GM23338 (cell line): ENCODE results near the gene C1orf115. TPM values are rescaled to one million over a fixed set of nuclear protein-coding genes. Genes with fewer than 3 reads are reported as not detected.

Experiments used
- ATAC-seq: fragments of 200-7000 bp; cut with Tn5 transposase; 3 replicates; pipeline ENCODE4 v1.9.1; 2020
- DNase-seq: peaks from one replicate; pipeline ENCODE4 v3.0.0-alpha.2; 2015; ENCODE audit warnings: low spot score
- H2AFZ ChIP-seq: fragments of 200-600 bp; sonication (generic); 2 replicates; pipeline ENCODE4 v1.8.0; 2016; ENCODE audit warnings: antibody characterized with exemption, mild to moderate bottlenecking, moderate library complexity
- H3F3A ChIP-seq: fragments of 200-600 bp; sonication (generic); replicated peaks from 2 replicates; pipeline ENCODE4 v1.8.0; 2017; ENCODE audit warnings: antibody characterized with exemption, mixed run types, low read depth
- H3K27ac ChIP-seq: fragments of 200-600 bp; sonication (generic); 2 replicates; pipeline ENCODE4 v1.6.1; 2016; ENCODE audit warnings: low read depth
- H3K27me3 ChIP-seq: fragments of 200-600 bp; sonication (generic); 2 replicates; pipeline ENCODE4 v1.8.0; 2016; ENCODE audit warnings: mild to moderate bottlenecking, mixed run types, moderate library complexity; ENCODE audit not compliant: insufficient read depth
- H3K36me3 ChIP-seq: fragments of 200-600 bp; sonication (generic); 2 replicates; pipeline ENCODE4 v1.8.0; 2016; ENCODE audit warnings: mild to moderate bottlenecking; ENCODE audit not compliant: insufficient read depth
- H3K4me1 ChIP-seq: fragments of 200-600 bp; sonication (generic); 2 replicates; pipeline ENCODE4 v1.8.0; 2016; ENCODE audit warnings: mild to moderate bottlenecking, moderate library complexity; ENCODE audit not compliant: insufficient read depth
- H3K4me2 ChIP-seq: fragments of 200-600 bp; sonication (generic); 2 replicates; pipeline ENCODE4 v1.7.1; 2017; ENCODE audit warnings: mixed run types
- H3K4me3 ChIP-seq: fragments of 200-600 bp; sonication (generic); 2 replicates; pipeline ENCODE4 v1.6.1; 2016; ENCODE audit warnings: mixed run types
- H3K79me2 ChIP-seq: fragments of 200-600 bp; sonication (generic); replicated peaks from 2 replicates; pipeline ENCODE4 v1.8.0; 2017; ENCODE audit warnings: mild to moderate bottlenecking; ENCODE audit not compliant: insufficient read depth
- H3K9me2 ChIP-seq: fragments of 200-600 bp; sonication (generic); 2 replicates; pipeline ENCODE4 v1.8.0; 2017; ENCODE audit not compliant: insufficient read depth
- H4K20me1 ChIP-seq: fragments of 200-600 bp; sonication (generic); replicated peaks from 2 replicates; pipeline ENCODE4 v1.8.0; 2017; ENCODE audit warnings: mild to moderate bottlenecking; ENCODE audit not compliant: insufficient read depth
- H3K27ac Mint-ChIP-seq: 2 replicates; pipeline ENCODE4 v1.8.0; 2020; ENCODE audit warnings: inconsistent platforms, mild to moderate bottlenecking, moderate library complexity, mixed read lengths
- H3K27me3 Mint-ChIP-seq: 3 replicates; pipeline ENCODE4 v1.8.0; 2022; ENCODE audit warnings: low read depth, mild to moderate bottlenecking, moderate library complexity, mixed read lengths, inconsistent platforms; ENCODE audit not compliant: insufficient read depth, poor library complexity
- H3K36me3 Mint-ChIP-seq: 3 replicates; pipeline ENCODE4 v1.8.0; 2021; ENCODE audit warnings: low read depth, mild to moderate bottlenecking, inconsistent platforms, moderate library complexity, mixed read lengths
- H3K4me1 Mint-ChIP-seq: 3 replicates; pipeline ENCODE4 v1.8.0; 2020; ENCODE audit warnings: mild to moderate bottlenecking, inconsistent platforms, mixed read lengths
- H3K4me3 Mint-ChIP-seq: 3 replicates; pipeline ENCODE4 v1.8.0; 2021; ENCODE audit warnings: moderate library complexity, mild to moderate bottlenecking, inconsistent platforms, mixed read lengths
- H3K9me3 Mint-ChIP-seq: 3 replicates; pipeline ENCODE4 v1.8.0; 2020; ENCODE audit warnings: moderate library complexity, mild to moderate bottlenecking, inconsistent platforms, mixed read lengths
- CREB1 ChIP-seq: fragments of 250-450 bp; sonication (Bioruptor Pico); IDR thresholded peaks from 2 replicates; pipeline ENCODE4 v1.5.0; 2020; ENCODE audit warnings: low read depth, mild to moderate bottlenecking, moderate library complexity
- ETS1 ChIP-seq: IDR thresholded peaks from 2 replicates; pipeline ENCODE4 v1.6.1; 2016; ENCODE audit warnings: antibody characterized with exemption
- EZH2 ChIP-seq: fragments of 200-600 bp; sonication (generic); IDR thresholded peaks from one replicate; pipeline ENCODE4 v1.8.0; 2017; ENCODE audit warnings: antibody characterized with exemption, mild to moderate bottlenecking, low read depth; ENCODE audit not compliant: unreplicated experiment
- EZH2phosphoT487 ChIP-seq: fragments of 200-600 bp; sonication (generic); IDR thresholded peaks from one replicate; pipeline ENCODE4 v1.8.1; 2018; ENCODE audit warnings: antibody characterized with exemption; ENCODE audit not compliant: unreplicated experiment
- NANOG ChIP-seq: IDR thresholded peaks from 2 replicates; pipeline ENCODE4 v1.6.1; 2016; ENCODE audit warnings: antibody characterized with exemption, borderline replicate concordance
- POLR2AphosphoS5 ChIP-seq: IDR thresholded peaks from 2 replicates; pipeline ENCODE4 v1.6.1; 2016; ENCODE audit warnings: antibody characterized with exemption, low read depth
- STAT1 ChIP-seq: IDR thresholded peaks from one replicate; pipeline ENCODE4 v1.6.1; 2016; ENCODE audit warnings: antibody characterized with exemption; ENCODE audit not compliant: unreplicated experiment
- ZNF114 ChIP-seq: fragments of 250-450 bp; sonication (Bioruptor Pico); IDR thresholded peaks from 2 replicates; pipeline ENCODE4 v1.5.0; 2020; ENCODE audit warnings: mild to moderate bottlenecking, moderate library complexity
- ZNF331 ChIP-seq: fragments of 250-450 bp; sonication (Bioruptor Pico); IDR thresholded peaks from 2 replicates; pipeline ENCODE4 v1.5.0; 2020; ENCODE audit warnings: low read depth, mild to moderate bottlenecking, moderate library complexity
- ZNF462 ChIP-seq: fragments of 250-450 bp; sonication (Bioruptor Pico); IDR thresholded peaks from 2 replicates; pipeline ENCODE4 v1.5.0; 2020; ENCODE audit warnings: mild to moderate bottlenecking, moderate library complexity
- polyA plus RNA-seq: library from polyadenylated mRNA; unstranded; fragments of >200 nt; fragmentation: Nextera tagmentation; extraction: Ambion mirVana; gene quantifications from 2 replicates; pipeline ENCODE4 v1.2.1, GENCODE V29; 2016
- total RNA-seq: library from RNA; depleted of rRNA; stranded (reverse); fragments of >200 nt; shearing (Covaris generic); gene quantifications from 2 replicates; pipeline ENCODE4 v1.2.3, GENCODE V29; 2014

Gene C1orf115
- total and polyA plus RNA-seq, 2 experiments from 2014 or later = 2.5 to 6.0 TPM

- TF ChIP-seq ETS1 (no peak), NANOG (no peak), EZH2 (no peak), CREB1 (CRISPR knock-in tag) (no peak)
Observed at GRCh38 chr1:220699044-220699443, 8.9 kb downstream of the C1orf115 start (continued).

GRCh38 chr1:220700556-220701179 lies 10.5 kb downstream of the C1orf115 start:
- Mint-ChIP-seq H3K4me1 (peaks cover 31% of the 10 kb centered on the region), H3K9me3 (no peaks in the 10 kb centered on the region), H3K4me3 (no peak overlapping the region), H3K36me3 (peaks cover 3% of the 10 kb centered on the region; the same call in 1 of the 3 replicates), H3K27me3 (peaks cover 4% of the 10 kb centered on the region), H3K27ac (no peak overlapping the region)
- Histone ChIP-seq H2AFZ (no peak overlapping the region), H3F3A (no peaks in the 10 kb centered on the region), H3K4me2 (no peak overlapping the region), H3K79me2 (no peaks in the 10 kb centered on the region), H4K20me1 (no peaks in the 10 kb centered on the region), H3K9me2 (no peaks in the 10 kb centered on the region), H3K27ac (no peak overlapping the region), H3K27me3 (no peaks in the 10 kb centered on the region), H3K4me3 (no peak overlapping the region), H3K36me3 (no peaks in the 10 kb centered on the region), H3K4me1 (0 out of 2 replicates have a peak, but pooled peaks cover 10% of the 10 kb centered on the region)
- DNase-seq = peak; percentile 49
- no peak for TF ChIP-seq STAT1
- peak; percentile 78 for ATAC-seq

GRCh38 chr1:220701974-220702373 lies 11.8 kb downstream of the C1orf115 start:
- H3K27me3 Mint-ChIP-seq = peaks cover 4% of the 10 kb centered on the region
- H3K36me3 ChIP-seq = no peaks in the 10 kb centered on the region
- H3F3A ChIP-seq = no peaks in the 10 kb centered on the region
- H2AFZ ChIP-seq = no peak overlapping the region
- H3K4me3 ChIP-seq = no peak overlapping the region
- no peaks in the 10 kb centered on the region for H4K20me1 ChIP-seq
- H3K4me2 ChIP-seq = no peak overlapping the region
- no peak overlapping the region for H3K4me3 Mint-ChIP-seq
- no peak for ATAC-seq
- peaks cover 3% of the 10 kb centered on the region; the same call in 1 of the 3 replicates for H3K36me3 Mint-ChIP-seq
- peaks cover 38% of the 10 kb centered on the region for H3K4me1 Mint-ChIP-seq
- H3K27me3 ChIP-seq = no peaks in the 10 kb centered on the region
- 0 out of 2 replicates have a peak, but pooled peaks cover 10% of the 10 kb centered on the region for H3K4me1 ChIP-seq
- no peaks in the 10 kb centered on the region for H3K9me2 ChIP-seq
- H3K27ac Mint-ChIP-seq = no peak overlapping the region
- no peaks in the 10 kb centered on the region for H3K9me3 Mint-ChIP-seq
- no peak overlapping the region for H3K27ac ChIP-seq
- H3K79me2 ChIP-seq = no peaks in the 10 kb centered on the region
- DNase-seq = no peak
- no peak for TF ChIP-seq ZNF331 (CRISPR knock-in tag)
- no peak for TF ChIP-seq CREB1 (CRISPR knock-in tag)
- no peak for TF ChIP-seq ZNF462 (CRISPR knock-in tag)
- TF ChIP-seq EZH2 = no peak
- TF ChIP-seq POLR2AphosphoS5 = no peak
- no peak for TF ChIP-seq ZNF114 (CRISPR knock-in tag)
- TF ChIP-seq STAT1 = no peak
- TF ChIP-seq EZH2phosphoT487 = no peak
